SK-N-SH treated with all-trans-retinoic acid at 6 μM for 48 hours (cell line): ENCODE measurements around the gene SCG2.

Experiments used
- ARNTL ChIP-seq: fragments of 450-650 bp; formaldehyde crosslinking; IDR thresholded peaks from 2 replicates; pipeline ENCODE4 v1.5.0; 2020; ENCODE audit warnings: low read depth, mild to moderate bottlenecking, moderate library complexity, borderline replicate concordance
- PATZ1 ChIP-seq: fragments of 250-450 bp; sonication (Bioruptor Pico); IDR thresholded peaks from 2 replicates; pipeline ENCODE4 v1.8.0; 2020; ENCODE audit warnings: mild to moderate bottlenecking, moderate library complexity, borderline replicate concordance
- SNAI2 ChIP-seq: fragments of 250-450 bp; sonication (Bioruptor Pico); IDR thresholded peaks from 2 replicates; pipeline ENCODE4 v1.5.0; 2020; ENCODE audit warnings: mild to moderate bottlenecking, moderate library complexity
- TSHZ2 ChIP-seq: fragments of 250-450 bp; sonication (Bioruptor Pico); IDR thresholded peaks from 2 replicates; pipeline ENCODE4 v1.5.0; 2020; ENCODE audit warnings: mild to moderate bottlenecking, moderate library complexity
- ZFP3 ChIP-seq: fragments of 250-450 bp; sonication (Bioruptor Pico); IDR thresholded peaks from 2 replicates; pipeline ENCODE4 v1.5.0; 2020; ENCODE audit warnings: mild to moderate bottlenecking, moderate library complexity
- ZFP30 ChIP-seq: fragments of 450-650 bp; formaldehyde crosslinking; IDR thresholded peaks from 2 replicates; pipeline ENCODE4 v1.5.0; 2022; ENCODE audit warnings: mild to moderate bottlenecking, moderate library complexity
- ZNF565 ChIP-seq: fragments of 450-650 bp; formaldehyde crosslinking; conservative IDR thresholded peaks from 2 replicates; pipeline ENCODE4 v1.5.0; 2020; ENCODE audit warnings: low read depth, mild to moderate bottlenecking, moderate library complexity
- ZNF70 ChIP-seq: fragments of 450-650 bp; formaldehyde crosslinking; IDR thresholded peaks from 2 replicates; pipeline ENCODE4 v1.5.0; 2020; ENCODE audit warnings: mild to moderate bottlenecking, moderate library complexity

- TF ChIP-seq ZNF565 (CRISPR knock-in tag) (no peak), TSHZ2 (no peak), ARNTL (CRISPR knock-in tag) (no peak), ZNF70 (CRISPR knock-in tag) (no peak), ZFP3 (CRISPR knock-in tag) (no peak), ZFP30 (no peak), PATZ1 (no peak), SNAI2 (CRISPR knock-in tag) (no peak)
Observed at GRCh38 chr2:223588251-223588650, 13.9 kb downstream of the SCG2 start.
